SK-N-SH treated with all-trans-retinoic acid at 6 μM for 48 hours (cell line): Measurements from ENCODE around the gene ARHGAP8.
"Not testable (repeated sequence)": the region's sequence is repeated elsewhere in the genome, so short reads cannot be mapped to it uniquely, and the experiment has no call there.

Source experiments
- ARNTL ChIP-seq: fragments of 450-650 bp; formaldehyde crosslinking; IDR thresholded peaks from 2 replicates; pipeline ENCODE4 v1.5.0; 2020; ENCODE audit warnings: low read depth, mild to moderate bottlenecking, moderate library complexity, borderline replicate concordance
- CSDC2 ChIP-seq: fragments of 250-450 bp; sonication (Bioruptor Pico); IDR thresholded peaks from 2 replicates; pipeline ENCODE4 v1.5.0; 2020; ENCODE audit warnings: mild to moderate bottlenecking, moderate library complexity
- OSR1 ChIP-seq: fragments of 250-450 bp; sonication (Bioruptor Pico); IDR thresholded peaks from 2 replicates; pipeline ENCODE4 v1.8.0; 2022; ENCODE audit warnings: moderate library complexity, mild to moderate bottlenecking, inconsistent platforms
- PPARA ChIP-seq: fragments of 250-450 bp; sonication (Bioruptor Pico); IDR thresholded peaks from 2 replicates; pipeline ENCODE4 v1.5.0; 2020; ENCODE audit warnings: mild to moderate bottlenecking, borderline replicate concordance
- RARB ChIP-seq: fragments of 250-450 bp; sonication (Bioruptor Pico); IDR thresholded peaks from 2 replicates; pipeline ENCODE4 v1.8.0; 2021; ENCODE audit warnings: mild to moderate bottlenecking, moderate library complexity
- TCF4 ChIP-seq: fragments of 250-450 bp; sonication (Bioruptor Pico); IDR thresholded peaks from 2 replicates; pipeline ENCODE4 v1.8.0; 2021; ENCODE audit warnings: mild to moderate bottlenecking, moderate library complexity, borderline replicate concordance
- ZC3H10 ChIP-seq: fragments of 250-450 bp; sonication (Bioruptor Pico); IDR thresholded peaks from 2 replicates; pipeline ENCODE4 v1.5.1; 2021; ENCODE audit warnings: mild to moderate bottlenecking, moderate library complexity
- ZFP3 ChIP-seq: fragments of 250-450 bp; sonication (Bioruptor Pico); IDR thresholded peaks from 2 replicates; pipeline ENCODE4 v1.5.0; 2020; ENCODE audit warnings: mild to moderate bottlenecking, moderate library complexity
- TF ChIP-seq, protein P1 (sequence below): fragments of 250-450 bp; sonication (Bioruptor Pico); IDR thresholded peaks from 2 replicates; pipeline ENCODE4 v1.5.1; 2020; ENCODE audit warnings: low read depth, mild to moderate bottlenecking, moderate library complexity
- TF ChIP-seq, protein P2 (sequence below): fragments of 250-450 bp; sonication (Bioruptor Pico); IDR thresholded peaks from 2 replicates; pipeline ENCODE4 v1.8.0; 2020; ENCODE audit warnings: mild to moderate bottlenecking, moderate library complexity, borderline replicate concordance
- TF ChIP-seq, protein P3 (sequence below): fragments of 250-450 bp; sonication (Bioruptor Pico); IDR thresholded peaks from 2 replicates; pipeline ENCODE4 v1.5.1; 2021; ENCODE audit warnings: mild to moderate bottlenecking, moderate library complexity

DNA sequence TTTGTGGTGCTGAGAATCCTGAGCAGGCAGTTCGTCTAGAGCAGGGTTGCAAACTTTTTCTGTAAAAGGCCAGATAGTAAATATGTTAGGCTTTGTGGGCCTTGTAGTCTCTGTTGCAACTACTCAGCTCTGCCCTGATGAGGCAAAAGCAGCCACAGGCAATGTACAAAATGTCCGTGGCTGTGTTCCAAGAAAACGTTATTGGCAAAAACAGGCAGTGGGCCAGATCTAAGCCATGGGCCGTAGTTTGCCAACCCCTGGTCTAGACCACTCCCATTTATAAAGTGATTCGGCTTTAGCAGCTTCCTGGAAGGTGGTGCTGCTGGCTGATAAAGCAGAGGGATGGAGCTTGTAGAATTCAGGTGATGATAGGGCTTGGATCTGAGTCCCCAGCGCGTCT is 106.4 kb downstream of the ARHGAP8 start:
- TF ChIP-seq ZFP3 (CRISPR knock-in tag); PPARA (CRISPR knock-in tag); ARNTL; RARB (CRISPR knock-in tag); ZC3H10 (CRISPR knock-in tag); CSDC2 (CRISPR knock-in tag); TCF4 (CRISPR knock-in tag); OSR1 (CRISPR knock-in tag): not testable (repeated sequence)
- TF ChIP-seq, protein P1, sequence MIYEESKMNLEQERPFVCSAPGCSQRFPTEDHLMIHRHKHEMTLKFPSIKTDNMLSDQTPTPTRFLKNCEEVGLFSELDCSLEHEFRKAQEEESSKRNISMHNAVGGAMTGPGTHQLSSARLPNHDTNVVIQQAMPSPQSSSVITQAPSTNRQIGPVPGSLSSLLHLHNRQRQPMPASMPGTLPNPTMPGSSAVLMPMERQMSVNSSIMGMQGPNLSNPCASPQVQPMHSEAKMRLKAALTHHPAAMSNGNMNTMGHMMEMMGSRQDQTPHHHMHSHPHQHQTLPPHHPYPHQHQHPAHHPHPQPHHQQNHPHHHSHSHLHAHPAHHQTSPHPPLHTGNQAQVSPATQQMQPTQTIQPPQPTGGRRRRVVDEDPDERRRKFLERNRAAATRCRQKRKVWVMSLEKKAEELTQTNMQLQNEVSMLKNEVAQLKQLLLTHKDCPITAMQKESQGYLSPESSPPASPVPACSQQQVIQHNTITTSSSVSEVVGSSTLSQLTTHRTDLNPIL (CRISPR knock-in tag), result not testable (repeated sequence)
- TF ChIP-seq, protein P2, sequence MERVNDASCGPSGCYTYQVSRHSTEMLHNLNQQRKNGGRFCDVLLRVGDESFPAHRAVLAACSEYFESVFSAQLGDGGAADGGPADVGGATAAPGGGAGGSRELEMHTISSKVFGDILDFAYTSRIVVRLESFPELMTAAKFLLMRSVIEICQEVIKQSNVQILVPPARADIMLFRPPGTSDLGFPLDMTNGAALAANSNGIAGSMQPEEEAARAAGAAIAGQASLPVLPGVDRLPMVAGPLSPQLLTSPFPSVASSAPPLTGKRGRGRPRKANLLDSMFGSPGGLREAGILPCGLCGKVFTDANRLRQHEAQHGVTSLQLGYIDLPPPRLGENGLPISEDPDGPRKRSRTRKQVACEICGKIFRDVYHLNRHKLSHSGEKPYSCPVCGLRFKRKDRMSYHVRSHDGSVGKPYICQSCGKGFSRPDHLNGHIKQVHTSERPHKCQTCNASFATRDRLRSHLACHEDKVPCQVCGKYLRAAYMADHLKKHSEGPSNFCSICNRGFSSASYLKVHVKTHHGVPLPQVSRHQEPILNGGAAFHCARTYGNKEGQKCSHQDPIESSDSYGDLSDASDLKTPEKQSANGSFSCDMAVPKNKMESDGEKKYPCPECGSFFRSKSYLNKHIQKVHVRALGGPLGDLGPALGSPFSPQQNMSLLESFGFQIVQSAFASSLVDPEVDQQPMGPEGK (CRISPR knock-in tag), result not testable (repeated sequence)
- TF ChIP-seq, protein P3, sequence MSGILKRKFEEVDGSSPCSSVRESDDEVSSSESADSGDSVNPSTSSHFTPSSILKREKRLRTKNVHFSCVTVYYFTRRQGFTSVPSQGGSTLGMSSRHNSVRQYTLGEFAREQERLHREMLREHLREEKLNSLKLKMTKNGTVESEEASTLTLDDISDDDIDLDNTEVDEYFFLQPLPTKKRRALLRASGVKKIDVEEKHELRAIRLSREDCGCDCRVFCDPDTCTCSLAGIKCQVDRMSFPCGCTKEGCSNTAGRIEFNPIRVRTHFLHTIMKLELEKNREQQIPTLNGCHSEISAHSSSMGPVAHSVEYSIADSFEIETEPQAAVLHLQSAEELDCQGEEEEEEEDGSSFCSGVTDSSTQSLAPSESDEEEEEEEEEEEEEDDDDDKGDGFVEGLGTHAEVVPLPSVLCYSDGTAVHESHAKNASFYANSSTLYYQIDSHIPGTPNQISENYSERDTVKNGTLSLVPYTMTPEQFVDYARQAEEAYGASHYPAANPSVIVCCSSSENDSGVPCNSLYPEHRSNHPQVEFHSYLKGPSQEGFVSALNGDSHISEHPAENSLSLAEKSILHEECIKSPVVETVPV (CRISPR knock-in tag), result not testable (repeated sequence)
